ENCODE results near the gene USP36.

DNA sequence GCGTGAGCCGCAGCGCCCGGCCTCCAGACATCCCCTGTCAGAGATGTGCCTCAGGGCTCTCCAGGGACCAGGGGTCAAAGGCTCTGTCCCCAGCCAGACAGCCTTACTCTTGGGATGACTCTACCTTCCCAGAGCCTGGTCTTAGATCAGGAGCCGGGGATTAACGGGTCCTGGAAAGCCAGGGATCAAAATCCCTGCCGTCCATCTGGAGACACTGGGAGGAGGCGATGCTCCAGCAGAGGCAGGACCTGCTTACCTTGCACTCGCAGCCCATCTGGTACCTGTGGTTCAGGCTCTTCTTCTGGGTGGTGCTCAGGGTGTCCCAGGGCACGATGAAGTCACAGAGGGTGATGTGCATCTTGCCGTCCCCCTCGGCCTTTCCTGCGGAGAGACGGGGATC, 16.7 kb upstream of the USP36 start:
- TF ChIP-seq GATA2 (IDR thresholded peaks at IDR 0.05; ENCODE audit: low read depth, low read length) (no peak), GATA3 (IDR thresholded peaks at IDR 0.05; ENCODE audit: low read depth, low read length) (no peak)

Measured in SH-SY5Y (cell line).